GM18867 (cell line): Measurements from ENCODE around the gene WWTR1.

Experiments
- ATAC-seq: cut with Tn5 transposase; IDR thresholded peaks from one replicate; pipeline ENCODE4 v1.9.1; 2021; ENCODE audit warnings: mild to moderate bottlenecking, moderate library complexity; ENCODE audit not compliant: unreplicated experiment

The WWTR1 gene

DNA sequence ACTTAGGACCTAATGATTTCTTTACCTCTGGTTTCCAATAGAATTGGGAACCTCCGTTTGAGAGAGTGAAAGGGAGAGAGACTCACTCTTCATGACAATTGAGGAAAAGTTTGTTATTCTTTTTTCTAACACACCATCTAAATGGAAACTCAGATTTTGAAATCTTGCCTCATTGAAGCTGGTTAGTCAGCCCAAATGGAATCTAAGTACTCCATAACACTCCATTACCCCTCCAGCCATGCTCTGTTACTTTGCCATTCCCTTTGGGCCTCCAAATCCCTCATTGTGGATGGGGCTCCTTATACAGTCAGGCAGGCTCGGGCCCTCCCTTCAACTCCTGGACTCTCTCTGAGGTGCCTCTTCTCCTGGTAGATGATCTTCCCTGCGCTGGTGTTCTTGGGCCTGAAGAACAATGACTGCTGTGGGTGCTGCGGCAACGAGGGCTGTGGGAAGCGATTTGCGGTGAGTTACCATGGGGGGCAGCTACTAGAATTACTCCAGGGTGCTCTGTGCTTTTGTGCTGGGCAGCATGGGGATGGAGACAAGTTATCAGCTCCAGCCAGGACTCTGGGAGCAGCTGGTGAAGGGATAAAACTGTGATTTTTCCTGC lies 182.3 kb downstream of the WWTR1 start:
- no peak for ATAC-seq

DNA sequence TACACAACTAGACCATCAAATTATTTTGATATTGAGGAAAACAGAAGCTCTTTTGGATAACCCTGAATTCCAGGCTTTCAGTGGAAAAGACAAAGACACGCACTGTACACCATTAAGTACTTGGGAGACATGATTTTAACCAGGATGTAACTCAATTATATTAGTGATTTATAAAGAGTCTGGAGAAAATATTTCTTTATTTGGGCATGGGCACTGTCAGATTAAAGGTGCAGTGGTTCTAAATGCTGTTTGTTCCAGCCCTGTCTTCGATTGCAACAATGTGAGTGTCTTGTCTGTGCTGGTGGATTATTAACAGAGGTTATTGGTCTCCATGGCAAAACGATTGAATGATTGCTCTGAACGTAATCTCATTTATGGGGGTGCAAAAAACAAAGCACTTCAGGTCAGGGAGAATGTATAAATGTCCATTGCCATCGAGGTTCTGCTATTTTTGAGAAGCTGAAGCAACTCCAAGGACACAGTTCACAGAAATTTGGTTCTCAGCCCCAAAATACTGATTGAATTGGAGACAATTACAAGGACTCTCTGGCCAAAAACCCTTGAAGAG lies 183.5 kb downstream of the WWTR1 start, which contains the start of gene TM4SF4:
TM4SF4 (plus strand) TSS at position 448 of the 568 bp plus-strand sequence. CDS start 181 bp downstream, outside the sequence.
- no peak for ATAC-seq

DNA sequence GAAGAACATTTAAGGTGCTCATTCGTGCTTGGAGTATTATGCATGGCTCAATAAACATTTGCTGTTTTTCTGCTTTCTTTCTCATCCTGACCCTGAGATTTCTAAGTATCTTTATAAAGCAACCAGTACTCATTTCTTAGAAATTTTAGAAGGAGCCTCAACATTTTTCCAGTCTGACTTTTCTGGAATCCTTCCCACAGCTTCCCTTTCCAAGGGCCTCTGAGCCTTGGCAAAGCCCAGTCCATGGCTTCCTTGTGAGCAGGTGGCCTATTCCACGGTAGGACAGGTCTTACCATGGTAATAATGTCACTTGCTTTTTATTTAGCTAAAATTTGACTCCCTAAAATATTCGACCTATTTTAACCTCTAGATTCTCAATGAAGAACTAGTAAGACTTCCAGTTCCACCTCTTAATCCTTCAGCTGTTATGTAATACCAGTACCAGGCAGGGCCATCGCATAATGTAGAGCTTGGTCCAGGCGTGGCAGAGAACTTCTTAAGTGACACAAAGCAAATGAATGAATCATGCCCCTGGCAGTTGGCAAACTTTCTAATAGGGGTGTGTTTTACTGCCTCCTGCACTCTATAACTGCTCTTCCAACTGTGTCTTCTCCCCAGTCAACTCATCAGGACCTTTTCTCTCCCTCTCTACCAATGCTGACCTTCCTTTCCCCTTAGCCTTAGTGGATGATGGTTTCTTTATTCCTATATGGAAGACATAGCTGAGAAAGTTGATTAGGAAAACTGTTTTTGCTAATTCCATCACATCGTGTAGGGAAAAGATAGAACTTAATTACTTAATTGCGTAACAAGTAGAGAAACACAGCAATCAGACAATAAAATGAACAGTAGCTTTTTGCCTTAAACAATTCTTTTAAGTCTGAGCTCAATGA lies 184.2 kb downstream of the WWTR1 start:
- no peak for ATAC-seq

- ATAC-seq: no peak
Measured at GRCh38 chr3:149472030-149472797, 185.6 kb downstream of the WWTR1 start.

DNA sequence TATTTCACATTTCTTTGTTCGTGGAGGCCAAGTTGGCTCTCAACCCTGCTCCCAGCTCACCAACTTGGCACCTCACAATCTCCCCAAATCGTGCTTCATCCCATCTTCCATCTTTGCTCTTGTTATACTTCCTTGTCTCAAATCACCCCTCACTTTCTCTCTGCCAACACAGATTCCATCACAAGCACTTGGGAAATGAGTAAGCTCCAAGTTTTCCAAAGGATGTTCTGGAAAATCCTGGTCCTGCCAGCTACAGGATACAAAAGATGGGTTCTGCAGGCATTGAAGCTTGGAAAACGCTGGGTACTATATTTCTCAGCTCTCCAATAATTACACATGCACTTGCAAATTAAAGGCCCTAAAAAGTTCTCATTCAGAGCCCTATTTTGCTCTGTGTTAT lies 187.4 kb downstream of the WWTR1 start:
- no peak for ATAC-seq

DNA sequence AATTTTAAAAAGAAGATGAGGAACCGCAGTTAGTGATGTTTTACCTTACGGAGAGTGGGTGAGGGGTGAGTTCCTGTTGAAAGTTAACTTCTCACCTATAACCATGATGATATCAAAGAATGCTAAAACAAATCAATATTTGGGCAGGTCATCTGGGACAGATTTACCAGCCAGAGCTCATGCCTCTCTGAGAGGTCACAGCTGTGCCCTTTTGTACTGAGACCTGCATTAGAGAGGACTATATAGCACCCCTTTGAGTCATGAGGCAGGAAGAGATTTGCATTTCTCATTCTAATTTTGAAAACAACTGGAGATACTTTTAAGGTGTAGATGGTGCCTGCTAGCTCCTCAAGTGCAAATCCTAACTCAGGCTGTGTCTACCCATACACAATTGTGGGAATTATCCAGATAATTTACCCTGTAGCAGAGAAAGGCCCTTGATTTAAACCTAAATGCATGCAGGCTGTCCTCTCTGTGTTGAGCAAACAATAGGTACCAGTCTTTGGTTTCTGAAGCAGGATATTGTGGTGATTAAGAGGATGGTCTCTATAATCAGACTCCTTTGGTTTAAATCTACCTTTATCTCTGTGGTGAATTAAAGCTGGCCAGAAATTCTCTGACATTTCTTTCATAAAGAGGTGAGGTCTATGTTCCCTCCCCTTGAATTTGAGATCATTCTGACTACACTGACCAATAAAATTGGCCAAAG lies 189.2 kb downstream of the WWTR1 start:
- peak; percentile 94 for ATAC-seq
